ENCODE data around the gene STX3. TPM values are rescaled to one million over a fixed set of nuclear protein-coding genes. Genes with fewer than 3 reads are reported as not detected.

Gene STX3
- polyA plus RNA-seq, 1 donor from 2014 or later: 21.3 TPM

Other genes with a start within 250 kb of the STX3 start
- gene OR4D9, start 243.8 kb upstream of the STX3 start, polyA plus RNA-seq: not detected in 2 replicates
- gene OSBP, start 139.6 kb upstream of the STX3 start, polyA plus RNA-seq: 24.4 and 25.7 TPM in 2 replicates
- gene PATL1, start 86.3 kb upstream of the STX3 start, polyA plus RNA-seq: 3.2 and 3.4 TPM in 2 replicates
- gene OR10V1, start 41.5 kb upstream of the STX3 start, polyA plus RNA-seq: not detected in 2 replicates
- 33.2 and 35.1 TPM in 2 replicates for gene MRPL16, start 55.4 kb downstream of the STX3 start, polyA plus RNA-seq
- gene CBLIF, start 90.1 kb downstream of the STX3 start, polyA plus RNA-seq: not detected in 2 replicates
- gene TCN1, start 111.1 kb downstream of the STX3 start, polyA plus RNA-seq: not detected in 2 replicates
- not detected in 2 replicates for gene OOSP3, start 123.4 kb downstream of the STX3 start, polyA plus RNA-seq
- not detected in 2 replicates for gene OOSP1, start 183.1 kb downstream of the STX3 start, polyA plus RNA-seq
- gene OOSP4A, start 208.7 kb downstream of the STX3 start, polyA plus RNA-seq: not detected in 2 replicates

Measured in neural cell (in vitro differentiated cells).